ENCODE data around the gene VIPR1.

- TF ChIP-seq EZH2 (IDR thresholded peaks at IDR 0.05; ENCODE audit: insufficient read depth, poor library complexity, severe bottlenecking) (no peak), EZH2phosphoT487 (IDR thresholded peaks at IDR 0.05; ENCODE audit: insufficient read depth, low read depth) (no peak)
Measured at GRCh38 chr3:42509111-42509510, 6.7 kb downstream of the VIPR1 start.

Data from GM23248 (cell line).